Stimulated activated CD4-positive, alpha-beta T cell treated with anti-CD3 and anti-CD28 coated beads, Interleukin-12 subunit alpha, Interleukin-12 subunit beta, amount 100 ng/mL, for 48 hours (primary cell): Measurements from ENCODE around the gene GNAI3.

Source experiments
- DNase-seq, 3 donors: peaks; one replicate each; pipeline ENCODE4 v3.0.0-alpha.2; 2020; ENCODE audit warnings: low read depth in 2 of 3, low spot score in 1 of 3

Gene GNAI3

GRCh38 chr1:109634771-109635750 lies 86.6 kb downstream of the GNAI3 start:
- DNase-seq, result no peak

DNA sequence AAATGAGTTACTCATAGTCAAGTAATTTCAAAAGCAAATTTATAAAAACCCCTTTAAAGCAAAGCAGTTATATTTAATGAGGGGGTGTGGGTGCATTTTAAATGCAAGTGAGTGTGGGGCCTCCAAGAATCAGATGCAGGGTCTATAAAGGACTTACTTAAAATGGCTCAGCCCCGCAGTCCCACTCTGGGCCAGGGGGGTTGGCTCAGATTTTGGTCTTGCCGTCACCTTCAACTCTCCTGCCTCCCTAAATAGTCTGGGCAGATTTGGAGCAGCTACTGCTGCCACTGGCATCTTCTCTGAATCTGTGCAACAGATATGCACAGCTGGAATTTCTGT lies 87.4 kb downstream of the GNAI3 start:
- DNase-seq, result no peak

- no peak for DNase-seq
Measured at GRCh38 chr1:109636201-109636952, 88.0 kb downstream of the GNAI3 start.

DNA sequence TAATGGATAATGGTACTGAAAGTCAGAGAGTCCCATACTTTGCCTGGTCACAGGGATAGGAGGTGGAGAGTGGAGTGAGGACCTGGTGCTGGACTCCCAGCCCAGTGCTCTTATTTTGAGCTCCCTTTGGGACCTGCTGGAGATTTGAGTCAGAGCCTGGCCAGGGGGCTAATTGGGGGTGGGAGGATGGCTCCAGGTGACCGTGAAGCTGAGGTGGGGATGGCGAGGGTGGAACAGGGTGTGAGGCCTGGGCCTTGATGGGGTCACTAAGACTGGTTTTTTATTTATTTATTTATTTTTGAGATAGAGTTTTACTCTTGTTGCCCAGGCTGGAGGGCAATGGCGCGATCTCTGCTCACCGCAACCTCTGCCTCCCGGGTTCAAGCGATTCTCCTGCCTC lies 89.0 kb downstream of the GNAI3 start:
- no peak for DNase-seq

DNA sequence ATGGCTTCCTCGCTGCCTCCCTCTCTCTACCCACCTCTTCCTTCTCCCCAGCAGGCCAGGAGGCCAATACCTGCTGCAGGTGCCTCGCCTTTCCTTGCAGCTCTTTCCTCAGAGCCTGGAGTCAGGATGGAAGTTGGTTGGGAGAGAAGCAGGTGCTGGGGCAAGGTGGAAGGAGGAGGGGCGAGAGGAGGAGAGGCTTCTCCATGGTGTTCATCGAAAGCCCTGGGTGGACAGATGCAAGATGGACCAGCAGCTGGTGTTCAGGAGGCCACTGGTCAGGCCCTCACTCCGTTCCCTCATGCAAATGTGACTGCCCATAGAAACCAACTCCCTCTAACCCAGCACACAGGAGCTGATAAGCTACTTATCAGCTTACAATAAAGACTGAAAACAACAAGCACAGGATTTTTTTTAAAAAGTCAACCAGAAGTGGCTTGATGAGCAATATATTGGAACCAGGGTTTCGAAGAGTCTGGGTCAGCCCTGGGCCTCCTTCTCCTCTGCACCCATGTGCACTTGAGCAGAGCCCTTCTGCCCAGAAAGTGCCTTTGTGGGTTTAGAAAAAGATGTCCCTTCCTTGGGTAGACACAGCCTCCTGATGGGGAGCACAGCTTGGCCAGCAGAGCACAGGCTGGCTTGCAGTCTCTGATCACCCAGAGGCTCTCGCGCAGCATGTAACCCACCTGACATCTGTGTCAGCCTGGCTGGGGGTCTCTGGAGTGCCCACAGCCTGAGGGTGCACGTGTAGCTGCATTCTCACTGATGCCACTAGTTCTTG lies 90.8 kb downstream of the GNAI3 start:
- DNase-seq, result no peak

GRCh38 chr1:109639841-109640184 lies 91.4 kb downstream of the GNAI3 start:
- DNase-seq, result no peak

GRCh38 chr1:109640285-109640865 lies 92.0 kb downstream of the GNAI3 start:
- peak; percentile 83 to 99 (median 88) for DNase-seq

DNA sequence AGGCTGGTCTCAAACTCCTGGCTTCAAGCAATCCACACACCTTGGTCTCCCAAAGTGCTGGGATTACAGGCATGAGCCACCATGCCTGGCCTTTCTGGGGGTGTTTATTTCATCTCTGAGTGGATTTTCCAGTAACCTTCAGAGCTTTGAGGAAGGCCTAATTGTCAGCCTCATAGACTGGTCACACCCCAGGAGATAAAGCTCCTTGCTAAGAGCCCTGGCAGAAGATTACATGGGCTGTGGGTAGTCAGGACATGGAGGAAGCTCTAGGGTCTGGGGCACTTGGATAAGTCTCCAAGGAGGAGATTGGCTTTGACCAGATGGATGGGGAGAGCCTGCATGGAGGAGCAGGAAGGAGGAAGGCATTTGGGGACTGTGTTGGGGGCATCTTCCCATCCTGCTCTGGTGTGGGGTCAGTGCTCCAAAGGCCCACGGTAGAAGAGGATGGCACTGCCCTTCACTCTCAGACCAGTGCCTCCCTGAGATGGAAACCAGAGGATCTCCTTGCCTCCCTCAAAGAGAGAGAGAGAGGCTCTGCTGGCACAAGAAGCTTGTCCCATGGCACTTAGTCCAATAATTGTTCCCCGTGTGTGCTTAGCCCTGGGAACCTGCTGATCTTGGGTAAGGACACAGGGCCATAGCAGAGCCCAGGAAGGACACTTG lies 92.8 kb downstream of the GNAI3 start:
- no peak for DNase-seq

GRCh38 chr1:109641861-109642260 lies 93.4 kb downstream of the GNAI3 start:
- no peak for DNase-seq

DNA sequence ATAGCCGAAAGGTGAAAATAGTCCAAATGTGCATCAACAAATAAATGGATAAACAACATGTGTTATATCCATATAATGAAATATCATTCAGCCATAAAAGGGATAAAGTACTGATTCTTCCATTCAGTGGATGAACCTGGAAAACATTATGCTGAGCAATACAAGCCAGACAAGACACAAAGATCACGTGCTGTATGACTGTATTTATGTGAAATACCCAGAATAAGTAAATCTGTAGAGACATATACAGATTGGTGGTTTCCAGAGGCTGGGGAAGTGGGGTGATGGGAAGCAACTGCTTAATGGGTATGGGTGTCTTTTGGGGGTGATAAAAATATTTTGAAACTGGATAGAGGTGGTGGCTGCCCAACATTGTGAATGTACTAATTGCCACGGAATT lies 94.2 kb downstream of the GNAI3 start:
- no peak for DNase-seq

DNA sequence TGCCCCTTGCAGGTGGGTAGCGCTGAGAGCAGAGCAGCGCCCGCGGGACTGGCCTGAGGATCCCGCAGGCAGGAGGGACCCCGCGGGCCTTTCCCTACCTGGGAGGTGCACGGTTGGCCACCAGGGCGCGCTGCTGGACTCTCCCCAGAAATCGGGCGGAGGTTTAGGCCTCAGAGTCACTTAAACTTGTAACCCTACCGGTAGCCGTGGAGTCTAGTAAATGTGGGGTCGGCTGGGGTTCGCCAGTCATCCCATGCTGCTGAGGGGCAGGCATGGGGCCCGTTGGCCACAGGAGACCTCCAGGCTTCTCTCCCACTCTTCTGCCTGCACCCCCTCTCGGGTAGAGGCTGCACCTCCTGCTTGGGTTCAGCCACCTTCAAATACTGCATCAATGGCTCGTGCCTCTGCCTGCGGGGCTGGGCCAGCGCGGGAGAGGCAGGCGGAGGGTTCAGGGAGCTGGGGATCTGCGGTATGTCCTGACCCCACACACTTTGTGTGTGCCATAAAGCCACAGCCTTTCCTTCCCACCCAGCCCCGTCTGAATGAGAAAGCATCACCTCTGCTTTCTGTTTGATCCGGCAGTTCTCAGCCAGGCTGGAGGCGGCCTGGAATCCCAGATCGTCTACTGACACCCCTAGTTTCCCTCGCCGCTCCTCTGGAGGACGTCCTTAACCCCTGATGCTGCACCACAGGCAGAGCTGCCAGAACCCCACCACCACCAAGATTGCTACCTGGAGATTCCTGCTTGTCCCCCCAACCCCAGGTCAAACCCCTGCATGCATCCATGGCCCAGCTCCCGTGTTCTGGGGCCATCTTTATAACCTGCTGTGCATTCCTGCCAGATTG lies 95.2 kb downstream of the GNAI3 start:
- DNase-seq, result peak; percentile 79 to 91 (median 84)

GRCh38 chr1:109644670-109645069 lies 96.3 kb downstream of the GNAI3 start:
- no peak for DNase-seq

GRCh38 chr1:109649491-109649914 lies 101.1 kb downstream of the GNAI3 start:
- DNase-seq, result no peak

DNA sequence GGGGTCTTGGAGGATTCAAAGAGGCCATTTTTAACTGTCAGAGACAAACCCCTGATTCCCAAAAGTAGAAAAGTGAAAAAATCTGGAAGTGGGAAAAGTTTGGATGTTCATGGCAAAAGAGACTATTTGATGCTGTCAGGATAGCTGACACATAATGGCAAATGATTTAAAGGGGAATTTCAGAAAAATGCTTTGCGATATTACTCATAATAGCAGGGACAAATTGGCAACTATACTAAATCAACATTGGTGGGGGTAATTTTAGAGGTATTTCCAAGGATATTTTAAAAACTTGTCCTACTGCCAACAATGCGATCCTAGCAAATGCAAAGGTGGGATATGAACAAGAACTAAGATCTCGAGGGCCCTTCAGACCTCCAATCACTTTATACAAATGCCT lies 102.2 kb downstream of the GNAI3 start:
- DNase-seq, result no peak

DNA sequence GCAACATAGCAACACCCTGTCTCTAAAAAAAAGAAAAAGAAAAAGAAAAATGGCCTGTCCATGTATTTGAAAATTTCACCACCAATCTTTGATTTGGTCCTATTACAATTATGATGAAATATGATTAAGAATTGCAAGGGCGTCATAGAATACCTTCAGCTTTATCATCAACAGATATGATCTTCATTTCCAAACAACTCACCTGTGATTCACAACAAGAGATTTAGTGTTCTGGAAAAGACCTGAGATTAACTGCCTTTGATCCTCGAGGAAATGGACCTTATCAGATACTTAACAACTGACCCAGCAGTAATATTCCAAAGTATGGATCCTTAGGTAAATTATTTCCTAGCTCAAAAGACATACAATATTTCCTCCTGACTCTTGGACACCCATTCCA lies 104.0 kb downstream of the GNAI3 start:
- no peak for DNase-seq

DNA sequence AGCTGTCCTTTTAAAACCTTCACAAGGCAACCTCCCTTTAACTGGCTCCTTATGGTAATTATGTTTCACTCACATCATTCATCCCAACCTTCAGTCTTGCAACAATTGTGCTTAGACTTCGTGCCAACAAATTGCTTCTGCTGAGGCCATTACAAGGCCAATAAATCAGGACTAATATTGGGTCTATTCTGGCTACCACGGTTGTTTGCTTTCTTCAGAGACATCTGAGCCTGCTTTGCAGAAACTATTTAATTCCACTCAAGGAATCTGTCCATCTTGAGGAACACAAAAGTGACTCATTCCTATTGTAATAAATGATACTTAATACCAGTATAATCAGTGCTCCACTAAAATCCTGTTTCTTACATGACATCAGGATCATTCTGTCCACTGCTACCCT lies 104.9 kb downstream of the GNAI3 start:
- DNase-seq, result no peak

- DNase-seq, result no peak
Measured at GRCh38 chr1:109654519-109654918, 106.1 kb downstream of the GNAI3 start.

DNA sequence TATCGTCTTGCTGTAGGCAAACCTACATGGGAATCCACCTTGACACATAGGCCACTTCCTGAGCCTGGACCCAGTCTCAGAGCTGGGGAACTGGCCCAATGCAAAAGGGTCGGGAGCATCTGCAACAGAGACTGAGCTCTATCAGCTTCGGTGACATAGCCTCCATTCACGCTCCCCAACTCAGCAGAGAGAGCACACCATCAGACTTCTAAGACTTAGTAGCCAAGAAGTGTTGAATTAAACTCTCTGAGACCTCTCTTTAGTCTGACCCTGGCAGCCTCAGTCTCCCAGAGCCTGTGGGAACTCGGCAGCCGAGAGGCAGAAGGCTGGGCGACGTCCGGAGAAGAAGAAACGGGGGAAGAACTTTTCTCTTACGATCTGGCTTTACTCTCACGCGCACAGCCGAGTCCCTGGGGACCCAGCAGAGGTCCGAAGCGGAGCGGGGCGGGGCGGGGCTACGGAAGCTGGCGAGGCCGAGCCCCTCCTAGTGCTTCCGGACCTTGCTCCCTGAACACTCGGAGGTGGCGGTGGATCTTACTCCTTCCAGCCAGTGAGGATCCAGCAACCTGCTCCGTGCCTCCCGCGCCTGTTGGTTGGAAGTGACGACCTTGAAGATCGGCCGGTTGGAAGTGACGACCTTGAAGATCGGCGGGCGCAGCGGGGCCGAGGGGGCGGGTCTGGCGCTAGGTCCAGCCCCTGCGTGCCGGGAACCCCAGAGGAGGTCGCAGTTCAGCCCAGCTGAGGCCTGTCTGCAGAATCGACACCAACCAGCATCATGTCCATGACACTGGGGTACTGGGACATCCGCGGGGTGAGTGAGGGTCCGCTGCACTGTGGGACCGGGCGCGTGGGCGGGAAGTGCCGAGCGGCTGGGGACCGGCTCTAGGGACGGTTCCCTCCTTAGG lies 107.5 kb downstream of the GNAI3 start, which contains the start of gene GSTM4:
Gene GSTM4 (plus strand): TSS at position 485 of the 905 bp plus-strand sequence. CDS start 291 bp downstream, at position 776.
- peak; percentile 33 to 62 (median 55) for DNase-seq

GRCh38 chr1:109657395-109657794 lies 109.0 kb downstream of the GNAI3 start:
- no peak for DNase-seq
